ENCODE measurements around the gene TRIP13.

- TF ChIP-seq, protein P1, sequence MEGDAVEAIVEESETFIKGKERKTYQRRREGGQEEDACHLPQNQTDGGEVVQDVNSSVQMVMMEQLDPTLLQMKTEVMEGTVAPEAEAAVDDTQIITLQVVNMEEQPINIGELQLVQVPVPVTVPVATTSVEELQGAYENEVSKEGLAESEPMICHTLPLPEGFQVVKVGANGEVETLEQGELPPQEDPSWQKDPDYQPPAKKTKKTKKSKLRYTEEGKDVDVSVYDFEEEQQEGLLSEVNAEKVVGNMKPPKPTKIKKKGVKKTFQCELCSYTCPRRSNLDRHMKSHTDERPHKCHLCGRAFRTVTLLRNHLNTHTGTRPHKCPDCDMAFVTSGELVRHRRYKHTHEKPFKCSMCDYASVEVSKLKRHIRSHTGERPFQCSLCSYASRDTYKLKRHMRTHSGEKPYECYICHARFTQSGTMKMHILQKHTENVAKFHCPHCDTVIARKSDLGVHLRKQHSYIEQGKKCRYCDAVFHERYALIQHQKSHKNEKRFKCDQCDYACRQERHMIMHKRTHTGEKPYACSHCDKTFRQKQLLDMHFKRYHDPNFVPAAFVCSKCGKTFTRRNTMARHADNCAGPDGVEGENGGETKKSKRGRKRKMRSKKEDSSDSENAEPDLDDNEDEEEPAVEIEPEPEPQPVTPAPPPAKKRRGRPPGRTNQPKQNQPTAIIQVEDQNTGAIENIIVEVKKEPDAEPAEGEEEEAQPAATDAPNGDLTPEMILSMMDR (IDR thresholded peaks at IDR 0.05; ENCODE audit: low read depth, low read length, poor library complexity, severe bottlenecking): no peak
- TF ChIP-seq EZH2phosphoT487 (IDR thresholded peaks at IDR 0.05; ENCODE audit: borderline replicate concordance, low read length): no peak
Measured at GRCh38 chr5:886716-887325, 5.9 kb upstream of the TRIP13 start.
